GM19193 (cell line): ENCODE measurements around the gene CDK14.

Experiments used
- POLR2A ChIP-seq: IDR thresholded peaks from 4 replicates; pipeline ENCODE4 v1.6.1; 2011; ENCODE audit not compliant: insufficient read depth, insufficient read length; ENCODE audit errors: extremely low read depth

Gene CDK14

GRCh38 chr7:90772410-90772809, 176.3 kb downstream of the CDK14 start:
- TF ChIP-seq POLR2A: no peak

GRCh38 chr7:90773269-90773668, 177.1 kb downstream of the CDK14 start:
- TF ChIP-seq POLR2A: no peak

- TF ChIP-seq POLR2A: no peak
Measured at GRCh38 chr7:90774706-90775105, 178.6 kb downstream of the CDK14 start.

GRCh38 chr7:90775383-90775965, 179.4 kb downstream of the CDK14 start:
- TF ChIP-seq POLR2A: no peak

GRCh38 chr7:90777041-90777440, 180.9 kb downstream of the CDK14 start:
- TF ChIP-seq POLR2A: no peak

- no peak for TF ChIP-seq POLR2A
Measured at GRCh38 chr7:90777465-90777864, 181.3 kb downstream of the CDK14 start.

GRCh38 chr7:90777886-90778285, 181.8 kb downstream of the CDK14 start:
- no peak for TF ChIP-seq POLR2A

GRCh38 chr7:90788052-90788451, 191.9 kb downstream of the CDK14 start:
- TF ChIP-seq POLR2A: no peak

GRCh38 chr7:90789736-90790306, 193.7 kb downstream of the CDK14 start:
- no peak for TF ChIP-seq POLR2A

GRCh38 chr7:90791596-90791995, 195.5 kb downstream of the CDK14 start:
- no peak for TF ChIP-seq POLR2A

- TF ChIP-seq POLR2A: no peak
Measured at GRCh38 chr7:90792301-90792700, 196.2 kb downstream of the CDK14 start.

- TF ChIP-seq POLR2A: no peak
Measured at GRCh38 chr7:90797596-90797995, 201.5 kb downstream of the CDK14 start.

- no peak for TF ChIP-seq POLR2A
Measured at GRCh38 chr7:90804370-90804769, 208.2 kb downstream of the CDK14 start.

GRCh38 chr7:90816511-90817142, 220.5 kb downstream of the CDK14 start:
- TF ChIP-seq POLR2A: no peak

- no peak for TF ChIP-seq POLR2A
Measured at GRCh38 chr7:90817151-90817550, 221.0 kb downstream of the CDK14 start.

- no peak for TF ChIP-seq POLR2A
Measured at GRCh38 chr7:90817846-90818245, 221.7 kb downstream of the CDK14 start.
